ENCODE measurements around the gene IKBKG.
"Not testable (repeated sequence)": the region's sequence is repeated elsewhere in the genome, so short reads cannot be mapped to it uniquely, and the experiment has no call there.

The IKBKG gene

DNA sequence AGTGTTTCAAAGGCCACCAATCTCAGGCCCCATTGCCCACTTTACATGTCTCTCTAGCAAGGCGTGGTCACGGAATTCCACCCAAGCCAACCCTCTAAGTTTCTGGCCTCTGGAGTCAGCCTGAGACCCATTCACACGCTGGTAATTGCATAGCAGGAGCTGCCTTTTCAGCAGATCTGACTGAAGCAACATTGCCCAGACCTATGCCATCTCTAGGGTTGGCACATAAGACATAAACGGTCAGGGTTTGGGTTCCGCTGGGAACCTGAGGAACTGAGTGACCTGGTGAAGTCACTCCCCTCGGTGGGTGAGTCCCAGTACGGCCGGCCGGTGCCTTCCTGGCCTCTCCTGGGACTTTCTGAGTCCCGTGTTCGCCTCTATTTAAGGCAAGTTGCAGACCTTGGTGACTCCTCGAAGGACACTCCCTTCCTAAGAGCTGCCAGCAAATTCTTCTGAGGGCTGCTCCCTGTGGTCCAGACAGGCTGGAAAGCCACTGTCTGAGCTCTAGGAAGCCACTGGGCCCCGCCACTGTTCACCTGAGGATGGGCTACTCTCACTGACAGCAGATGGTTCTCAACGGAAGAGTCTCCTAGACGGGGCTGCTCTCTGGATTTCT, 53.4 kb downstream of the IKBKG start:
- no peak overlapping the region for H3K4me3 ChIP-seq (ENCODE audit: low read length)
- H3K9ac ChIP-seq (ENCODE audit: low read length): no peak overlapping the region
- H3K36me3 ChIP-seq (ENCODE audit: control insufficient read depth, low read depth, low read length): no peaks in the 10 kb centered on the region
- H3K27ac ChIP-seq (ENCODE audit: low read length): no peak overlapping the region
- peaks cover 10% of the 10 kb centered on the region for H3K9me3 ChIP-seq (ENCODE audit: control insufficient read depth, low read depth, low read length)
- H3K4me1 ChIP-seq (ENCODE audit: control insufficient read depth, low read depth, low read length): peaks cover 5% of the 10 kb centered on the region
- no peaks in the 10 kb centered on the region for H3K27me3 ChIP-seq (ENCODE audit: control insufficient read depth, insufficient read depth, low read length)

GRCh38 chrX:154602226-154602625, 54.8 kb downstream of the IKBKG start:
- peaks cover 10% of the 10 kb centered on the region for H3K9me3 ChIP-seq (ENCODE audit: control insufficient read depth, low read depth, low read length)
- no peaks in the 10 kb centered on the region for H3K36me3 ChIP-seq (ENCODE audit: control insufficient read depth, low read depth, low read length)
- H3K27me3 ChIP-seq (ENCODE audit: control insufficient read depth, insufficient read depth, low read length): no peaks in the 10 kb centered on the region
- no peak overlapping the region for H3K4me3 ChIP-seq (ENCODE audit: low read length)
- H3K9ac ChIP-seq (ENCODE audit: low read length): no peak overlapping the region
- no peaks in the 10 kb centered on the region for H3K4me1 ChIP-seq (ENCODE audit: control insufficient read depth, low read depth, low read length)
- H3K27ac ChIP-seq (ENCODE audit: low read length): no peak overlapping the region

- H3K9ac ChIP-seq (ENCODE audit: low read length): no peak overlapping the region
- H3K36me3 ChIP-seq (ENCODE audit: control insufficient read depth, low read depth, low read length): no peaks in the 10 kb centered on the region
- H3K4me1 ChIP-seq (ENCODE audit: control insufficient read depth, low read depth, low read length): no peaks in the 10 kb centered on the region
- peaks cover 4% of the 10 kb centered on the region for H3K9me3 ChIP-seq (ENCODE audit: control insufficient read depth, low read depth, low read length)
- no peak overlapping the region for H3K4me3 ChIP-seq (ENCODE audit: low read length)
- H3K27ac ChIP-seq (ENCODE audit: low read length): no peak overlapping the region
- no peaks in the 10 kb centered on the region for H3K27me3 ChIP-seq (ENCODE audit: control insufficient read depth, insufficient read depth, low read length)
Measured at GRCh38 chrX:154602766-154603437, 55.5 kb downstream of the IKBKG start.

GRCh38 chrX:154603438-154604430, 56.3 kb downstream of the IKBKG start:
- Histone ChIP-seq H3K4me1 (ENCODE audit: control insufficient read depth, low read depth, low read length) (no peaks in the 10 kb centered on the region), H3K27ac (ENCODE audit: low read length) (no peak overlapping the region), H3K4me3 (ENCODE audit: low read length) (no peak overlapping the region), H3K9ac (ENCODE audit: low read length) (no peak overlapping the region), H3K36me3 (ENCODE audit: control insufficient read depth, low read depth, low read length) (no peaks in the 10 kb centered on the region), H3K9me3 (ENCODE audit: control insufficient read depth, low read depth, low read length) (no peaks in the 10 kb centered on the region), H3K27me3 (ENCODE audit: control insufficient read depth, insufficient read depth, low read length) (no peaks in the 10 kb centered on the region)

DNA sequence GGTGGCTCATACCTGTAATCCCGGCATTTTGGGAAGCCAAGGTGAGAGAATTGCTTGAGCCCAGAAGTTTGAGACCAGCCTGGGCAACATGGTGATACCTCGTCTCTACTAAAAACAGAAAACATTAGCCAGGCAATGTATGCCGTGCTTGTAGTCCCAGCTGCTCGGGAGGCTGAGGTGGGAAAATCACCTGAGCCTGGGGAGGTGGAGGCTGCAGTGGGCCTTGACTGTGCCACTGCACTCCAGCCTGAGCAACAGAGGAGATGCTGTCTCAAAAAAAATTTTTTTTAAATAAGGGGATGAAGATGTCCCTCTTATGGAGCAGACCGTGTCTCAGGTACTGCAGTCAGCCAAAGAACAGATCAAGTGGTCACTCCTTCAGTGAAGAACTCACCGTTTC, 58.1 kb downstream of the IKBKG start:
- Histone ChIP-seq H3K4me1 (ENCODE audit: control insufficient read depth, low read depth, low read length) (no peaks in the 10 kb centered on the region), H3K36me3 (ENCODE audit: control insufficient read depth, low read depth, low read length) (no peaks in the 10 kb centered on the region), H3K27me3 (ENCODE audit: control insufficient read depth, insufficient read depth, low read length) (no peaks in the 10 kb centered on the region), H3K4me3 (ENCODE audit: low read length) (no peak overlapping the region), H3K27ac (ENCODE audit: low read length) (no peak overlapping the region), H3K9me3 (ENCODE audit: control insufficient read depth, low read depth, low read length) (peaks cover 2% of the 10 kb centered on the region), H3K9ac (ENCODE audit: low read length) (no peak overlapping the region)

DNA sequence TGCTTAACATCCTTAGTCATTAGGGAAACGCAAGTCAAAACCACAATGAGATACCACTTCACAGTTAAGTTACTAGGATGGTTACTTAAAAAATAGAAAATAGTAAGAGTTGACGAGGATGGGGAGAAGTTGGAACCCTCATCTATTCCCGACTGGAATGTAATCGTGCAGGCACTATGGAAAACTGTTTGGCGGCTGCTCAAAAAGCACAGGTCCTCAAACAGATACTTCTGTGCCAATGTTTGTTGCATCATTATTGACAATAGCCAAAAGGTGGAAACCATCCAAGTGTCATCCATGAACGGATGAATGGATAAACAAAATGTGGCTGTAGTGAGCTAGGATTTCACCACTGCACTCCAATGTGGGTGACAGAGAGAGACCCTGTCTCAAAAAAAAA, 60.0 kb downstream of the IKBKG start:
- H3K36me3 ChIP-seq (ENCODE audit: control insufficient read depth, low read depth, low read length): no peaks in the 10 kb centered on the region
- no peaks in the 10 kb centered on the region for H3K4me1 ChIP-seq (ENCODE audit: control insufficient read depth, low read depth, low read length)
- H3K4me3 ChIP-seq (ENCODE audit: low read length): no peak overlapping the region
- no peaks in the 10 kb centered on the region for H3K27me3 ChIP-seq (ENCODE audit: control insufficient read depth, insufficient read depth, low read length)
- no peak overlapping the region for H3K9ac ChIP-seq (ENCODE audit: low read length)
- H3K27ac ChIP-seq (ENCODE audit: low read length): no peak overlapping the region
- H3K9me3 ChIP-seq (ENCODE audit: control insufficient read depth, low read depth, low read length): peaks cover 6% of the 10 kb centered on the region

DNA sequence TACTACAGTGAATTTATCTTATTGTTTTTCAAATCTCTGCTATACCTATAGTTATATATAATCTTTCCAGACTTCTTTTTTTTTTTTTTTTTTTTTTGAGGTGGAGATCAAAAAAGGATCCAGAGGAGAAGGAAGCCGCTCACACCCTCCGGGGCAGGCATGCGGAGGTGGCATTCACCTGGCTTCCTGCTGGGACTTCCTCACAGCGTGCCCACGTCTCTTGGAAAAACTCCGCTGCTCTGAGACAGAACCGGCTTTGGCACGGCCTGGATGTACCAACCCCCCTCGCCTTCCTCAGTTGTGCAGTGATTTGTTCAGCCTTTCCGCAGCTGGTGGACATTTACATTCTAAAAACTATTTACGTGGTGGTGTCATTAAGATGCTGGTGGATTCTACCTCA, 60.6 kb downstream of the IKBKG start:
- not testable (repeated sequence) for H3K4me3 ChIP-seq (ENCODE audit: low read length); H3K36me3 ChIP-seq (ENCODE audit: control insufficient read depth, low read depth, low read length); H3K4me1 ChIP-seq (ENCODE audit: control insufficient read depth, low read depth, low read length); H3K27ac ChIP-seq (ENCODE audit: low read length); H3K9ac ChIP-seq (ENCODE audit: low read length); H3K27me3 ChIP-seq (ENCODE audit: control insufficient read depth, insufficient read depth, low read length); H3K9me3 ChIP-seq (ENCODE audit: control insufficient read depth, low read depth, low read length)

DNA sequence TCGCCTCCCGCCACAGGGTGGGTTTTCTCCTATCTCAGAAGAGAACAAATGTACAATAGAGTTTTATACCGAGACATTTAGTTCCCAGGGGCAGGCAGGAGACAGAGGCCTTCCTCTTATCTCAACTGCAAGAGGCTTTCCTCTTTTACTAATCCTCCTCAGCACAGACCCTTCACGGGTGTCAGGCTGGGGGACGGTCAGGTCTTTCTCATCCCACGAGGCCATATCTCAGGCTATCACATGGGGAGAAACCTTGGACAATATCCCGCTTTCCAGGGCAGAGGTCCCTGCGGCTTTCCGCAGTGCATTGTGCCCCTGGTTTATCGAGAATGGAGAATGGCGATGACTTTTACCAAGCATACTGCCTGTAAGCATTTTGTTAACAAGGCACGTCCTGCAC, 61.4 kb downstream of the IKBKG start:
- not testable (repeated sequence) for H3K9me3 ChIP-seq (ENCODE audit: control insufficient read depth, low read depth, low read length); H3K27me3 ChIP-seq (ENCODE audit: control insufficient read depth, insufficient read depth, low read length); H3K9ac ChIP-seq (ENCODE audit: low read length); H3K36me3 ChIP-seq (ENCODE audit: control insufficient read depth, low read depth, low read length); H3K4me3 ChIP-seq (ENCODE audit: low read length); H3K4me1 ChIP-seq (ENCODE audit: control insufficient read depth, low read depth, low read length); H3K27ac ChIP-seq (ENCODE audit: low read length)

DNA sequence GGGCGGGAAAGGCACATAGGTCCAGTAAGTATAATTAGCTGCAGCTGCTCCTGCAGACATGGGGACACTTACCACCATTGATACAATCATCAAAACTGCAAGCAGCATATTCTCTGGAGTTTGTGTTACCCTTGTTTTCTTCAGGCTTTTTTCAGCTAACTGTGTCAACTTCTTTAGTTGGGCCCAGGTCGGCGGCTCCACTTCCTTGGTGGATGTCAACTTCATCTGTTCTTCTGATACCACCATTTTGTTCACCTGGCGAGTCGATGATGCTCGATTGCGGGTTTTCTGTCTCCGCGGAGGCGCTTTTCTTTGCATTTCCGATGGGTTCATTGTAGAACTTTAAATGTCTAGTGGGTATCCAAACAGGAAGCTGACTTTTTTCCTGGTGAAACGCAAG, 63.7 kb downstream of the IKBKG start:
- H3K27ac ChIP-seq (ENCODE audit: low read length); H3K27me3 ChIP-seq (ENCODE audit: control insufficient read depth, insufficient read depth, low read length); H3K9ac ChIP-seq (ENCODE audit: low read length); H3K4me3 ChIP-seq (ENCODE audit: low read length); H3K9me3 ChIP-seq (ENCODE audit: control insufficient read depth, low read depth, low read length); H3K36me3 ChIP-seq (ENCODE audit: control insufficient read depth, low read depth, low read length); H3K4me1 ChIP-seq (ENCODE audit: control insufficient read depth, low read depth, low read length): not testable (repeated sequence)

GRCh38 chrX:154613586-154613985, 66.2 kb downstream of the IKBKG start:
- not testable (repeated sequence) for H3K9ac ChIP-seq (ENCODE audit: low read length); H3K4me1 ChIP-seq (ENCODE audit: control insufficient read depth, low read depth, low read length)

More at GRCh38 chrX:154613586-154613985, 66.2 kb downstream of the IKBKG start:
- H3K36me3 ChIP-seq (ENCODE audit: control insufficient read depth, low read depth, low read length); H3K4me3 ChIP-seq (ENCODE audit: low read length); H3K27ac ChIP-seq (ENCODE audit: low read length); H3K9me3 ChIP-seq (ENCODE audit: control insufficient read depth, low read depth, low read length); H3K27me3 ChIP-seq (ENCODE audit: control insufficient read depth, insufficient read depth, low read length): not testable (repeated sequence)
